Astrocyte (in vitro differentiated cells and primary cell): ENCODE measurements around the gene TSHB. TPM values are rescaled to one million over a fixed set of nuclear protein-coding genes. Genes with fewer than 3 reads are reported as not detected.

Source experiments
- DNase-seq: peaks from one replicate; pipeline ENCODE4 v3.0.0-alpha.2; 2010; ENCODE audit warnings: low read depth
- FAIRE-seq: peaks from 2 replicates; lab custom pipeline; 2011; peaks lifted over from hg19 to GRCh38; lab: Jason Lieb, UNC
- H2AFZ ChIP-seq: 2 replicates; pipeline ENCODE4 v1.6.0; 2012; ENCODE audit warnings: low read depth, low read length, inconsistent platforms
- H3K27ac ChIP-seq: 2 replicates; pipeline ENCODE4 v1.5.1; 2011; ENCODE audit warnings: low read depth, low read length, inconsistent platforms
- H3K27me3 ChIP-seq: 2 replicates; pipeline ENCODE4 v1.6.0; 2011; ENCODE audit warnings: low read length, inconsistent platforms; ENCODE audit not compliant: insufficient read depth
- H3K36me3 ChIP-seq: 2 replicates; pipeline ENCODE4 v1.5.1; 2011; ENCODE audit warnings: low read length, inconsistent platforms; ENCODE audit not compliant: insufficient read depth
- H3K4me1 ChIP-seq: 2 replicates; pipeline ENCODE4 v1.5.1; 2011; ENCODE audit warnings: low read length, inconsistent platforms; ENCODE audit not compliant: insufficient read depth
- H3K4me2 ChIP-seq: 2 replicates; pipeline ENCODE4 v1.6.0; 2012; ENCODE audit warnings: low read length, inconsistent platforms
- H3K4me3 ChIP-seq: 2 replicates; pipeline ENCODE4 v1.5.1; 2011; ENCODE audit warnings: low read depth, mild to moderate bottlenecking, low read length, inconsistent platforms; ENCODE audit not compliant: insufficient read depth
- H3K79me2 ChIP-seq: 2 replicates; pipeline ENCODE4 v1.6.0; 2012; ENCODE audit warnings: mild to moderate bottlenecking, low read length, inconsistent platforms; ENCODE audit not compliant: insufficient read depth
- H3K9ac ChIP-seq: 2 replicates; pipeline ENCODE4 v1.6.0; 2012; ENCODE audit warnings: mild to moderate bottlenecking, low read length, inconsistent platforms
- H3K9me3 ChIP-seq: 2 replicates; pipeline ENCODE4 v1.5.1; 2012; ENCODE audit warnings: low read depth, mild to moderate bottlenecking, low read length, inconsistent platforms; ENCODE audit not compliant: insufficient read depth
- H4K20me1 ChIP-seq: 2 replicates; pipeline ENCODE4 v1.6.0; 2012; ENCODE audit warnings: low read length, inconsistent platforms; ENCODE audit not compliant: insufficient read depth
- H3K27ac Mint-ChIP-seq: one replicate; pipeline ENCODE4 v1.8.0; 2021; ENCODE audit warnings: mild to moderate bottlenecking, mixed read lengths; ENCODE audit not compliant: unreplicated experiment
- H3K27me3 Mint-ChIP-seq: one replicate; pipeline ENCODE4 v1.8.0; 2021; ENCODE audit warnings: low read depth, mixed read lengths; ENCODE audit not compliant: unreplicated experiment
- H3K36me3 Mint-ChIP-seq: one replicate; pipeline ENCODE4 v1.8.0; 2021; ENCODE audit warnings: low read depth, mixed read lengths; ENCODE audit not compliant: unreplicated experiment
- H3K4me1 Mint-ChIP-seq: one replicate; pipeline ENCODE4 v1.8.0; 2021; ENCODE audit warnings: low read depth, mixed read lengths; ENCODE audit not compliant: unreplicated experiment
- H3K4me3 Mint-ChIP-seq: one replicate; pipeline ENCODE4 v1.8.0; 2021; ENCODE audit warnings: mild to moderate bottlenecking, moderate library complexity, mixed read lengths; ENCODE audit not compliant: unreplicated experiment
- H3K9me3 Mint-ChIP-seq: one replicate; pipeline ENCODE4 v1.8.0; 2021; ENCODE audit warnings: mild to moderate bottlenecking, mixed read lengths; ENCODE audit not compliant: unreplicated experiment
- CTCF ChIP-seq: IDR thresholded peaks from 2 replicates; pipeline ENCODE4 v1.5.1; 2011; ENCODE audit warnings: low read depth, mild to moderate bottlenecking, inconsistent platforms, low read length, moderate library complexity; ENCODE audit not compliant: insufficient read depth
- EZH2 ChIP-seq: IDR thresholded peaks from 2 replicates; pipeline ENCODE4 v1.6.1; 2012; ENCODE audit warnings: mild to moderate bottlenecking, low read length, inconsistent platforms; ENCODE audit not compliant: insufficient read depth
- total RNA-seq: library from RNA; stranded (reverse); gene quantifications from 2 replicates; pipeline ENCODE4 v1.2.1, GENCODE V29; 2021

The TSHB gene
- total RNA-seq, 1 donor from 2014 or later: not detected

GRCh38 chr1:115076384-115076915 lies 46.8 kb downstream of the TSHB start:
- peaks cover 11% of the 10 kb centered on the region for H3K4me1 Mint-ChIP-seq
- H3K79me2 ChIP-seq: no peaks in the 10 kb centered on the region
- H3K9me3 ChIP-seq: no peaks in the 10 kb centered on the region
- H3K4me1 ChIP-seq: peaks cover 10% of the 10 kb centered on the region
- no peak overlapping the region for H2AFZ ChIP-seq
- H3K27me3 Mint-ChIP-seq: no peaks in the 10 kb centered on the region
- no peak for FAIRE-seq
- H3K4me3 ChIP-seq: no peak overlapping the region
- no peaks in the 10 kb centered on the region for H3K36me3 ChIP-seq
- H3K27me3 ChIP-seq: no peaks in the 10 kb centered on the region
- H3K27ac ChIP-seq: no peak overlapping the region
- H3K4me2 ChIP-seq: no peak overlapping the region
- no peak overlapping the region for H3K4me3 Mint-ChIP-seq
- TF ChIP-seq CTCF: no peak
- no peak for TF ChIP-seq EZH2
- H3K27ac Mint-ChIP-seq: no peak overlapping the region
- no peaks in the 10 kb centered on the region for H4K20me1 ChIP-seq
- no peaks in the 10 kb centered on the region for H3K9me3 Mint-ChIP-seq
- peaks cover 13% of the 10 kb centered on the region for H3K36me3 Mint-ChIP-seq
- no peak overlapping the region for H3K9ac ChIP-seq
- DNase-seq: no peak

DNA sequence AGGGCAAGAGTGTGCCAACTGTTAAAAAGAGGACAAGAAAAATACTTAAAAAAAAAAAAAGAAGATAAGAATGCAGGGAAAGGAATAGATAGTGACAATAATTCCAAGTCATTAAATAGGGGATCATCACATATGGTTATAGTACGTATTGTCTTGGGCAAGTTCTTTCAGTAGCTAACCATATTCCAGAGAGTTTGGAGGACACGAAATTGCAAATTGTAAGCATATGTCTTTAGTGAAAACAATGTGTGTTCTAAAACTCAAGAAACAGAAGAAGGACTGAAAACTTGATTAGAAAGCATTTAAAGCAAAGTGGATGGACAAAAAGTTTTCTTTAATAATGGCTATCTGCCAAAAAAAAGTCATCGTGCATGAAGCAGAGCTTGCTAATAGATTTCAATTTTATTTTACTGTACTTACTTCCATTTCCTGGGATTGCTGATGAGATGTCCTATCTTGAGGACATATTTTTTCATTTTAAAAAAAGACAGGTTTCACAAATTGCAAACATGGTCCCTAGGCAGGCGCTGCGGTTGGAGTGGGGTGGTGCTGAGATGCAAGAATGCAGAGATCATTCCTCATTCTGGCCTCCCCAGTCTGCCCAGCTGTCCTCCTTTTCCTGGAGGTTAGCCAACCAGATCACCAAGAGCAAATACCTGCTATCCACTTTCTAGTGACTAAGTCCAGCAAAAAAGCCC lies 47.8 kb downstream of the TSHB start:
- H3K36me3 ChIP-seq: no peaks in the 10 kb centered on the region
- FAIRE-seq: no peak
- H3K9ac ChIP-seq: no peak overlapping the region
- DNase-seq: no peak
- H3K79me2 ChIP-seq: no peaks in the 10 kb centered on the region
- peaks cover 10% of the 10 kb centered on the region for H3K4me1 ChIP-seq
- no peaks in the 10 kb centered on the region for H3K27me3 ChIP-seq
- Mint-ChIP-seq H3K4me3 (no peak overlapping the region), H3K4me1 (peaks cover 11% of the 10 kb centered on the region), H3K36me3 (peaks cover 13% of the 10 kb centered on the region), H3K27ac (no peak overlapping the region), H3K9me3 (no peaks in the 10 kb centered on the region), H3K27me3 (no peaks in the 10 kb centered on the region)
- H3K27ac ChIP-seq: no peak overlapping the region
- no peak overlapping the region for H3K4me3 ChIP-seq
- H2AFZ ChIP-seq: no peak overlapping the region
- H4K20me1 ChIP-seq: no peaks in the 10 kb centered on the region
- no peak overlapping the region for H3K4me2 ChIP-seq
- TF ChIP-seq CTCF (no peak), EZH2 (no peak)
- H3K9me3 ChIP-seq: no peaks in the 10 kb centered on the region

DNA sequence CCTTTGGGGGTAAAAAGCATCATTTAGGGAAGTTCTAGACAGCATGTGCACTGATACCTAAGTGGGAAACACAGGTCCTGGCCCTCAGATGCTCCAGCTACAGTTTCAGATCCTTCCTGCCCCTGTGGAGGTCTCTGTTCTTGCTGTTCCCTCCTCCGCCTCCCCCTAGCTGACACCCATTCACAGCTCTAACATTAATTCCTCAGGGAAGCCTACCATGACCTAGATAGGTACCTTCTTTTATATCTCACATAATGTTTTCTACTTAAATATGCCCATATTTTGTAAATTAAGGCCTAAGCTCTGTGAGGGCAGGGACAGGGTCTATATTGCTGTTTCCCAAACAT lies 48.3 kb downstream of the TSHB start:
- H3K36me3 Mint-ChIP-seq: peaks cover 13% of the 10 kb centered on the region
- H3K27me3 Mint-ChIP-seq: no peaks in the 10 kb centered on the region
- H3K4me3 Mint-ChIP-seq: no peak overlapping the region
- Histone ChIP-seq H3K27me3 (no peaks in the 10 kb centered on the region), H2AFZ (no peak overlapping the region), H3K4me1 (peaks cover 10% of the 10 kb centered on the region), H4K20me1 (no peaks in the 10 kb centered on the region), H3K36me3 (no peaks in the 10 kb centered on the region), H3K4me3 (no peak overlapping the region), H3K9ac (no peak overlapping the region), H3K27ac (no peak overlapping the region), H3K4me2 (no peak overlapping the region), H3K79me2 (no peaks in the 10 kb centered on the region), H3K9me3 (no peaks in the 10 kb centered on the region)
- H3K9me3 Mint-ChIP-seq: no peaks in the 10 kb centered on the region
- peaks cover 11% of the 10 kb centered on the region for H3K4me1 Mint-ChIP-seq
- TF ChIP-seq CTCF (no peak), EZH2 (no peak)
- DNase-seq: no peak
- H3K27ac Mint-ChIP-seq: no peak overlapping the region
- no peak for FAIRE-seq
